SK-N-SH (cell line): Measurements from ENCODE around the gene UBE2E2.

ENCODE experiments used
- EZH2phosphoT487 ChIP-seq: fragments of 200-600 bp; sonication (generic); IDR thresholded peaks from 2 replicates; pipeline ENCODE4 v1.6.1; 2017; ENCODE audit warnings: low read depth, mixed run types, mild to moderate bottlenecking, antibody characterized with exemption, moderate library complexity, borderline replicate concordance
- FOXM1 ChIP-seq: IDR thresholded peaks from 2 replicates; pipeline ENCODE4 v1.4.0; 2012; ENCODE audit warnings: low read depth, mild to moderate bottlenecking
- GABPA ChIP-seq: IDR thresholded peaks from 2 replicates; pipeline ENCODE4 v1.4.0; 2012; ENCODE audit warnings: low read depth, mild to moderate bottlenecking
- MXI1 ChIP-seq: IDR thresholded peaks from 2 replicates; pipeline ENCODE4 v1.6.1; 2012; ENCODE audit warnings: mild to moderate bottlenecking, low read depth, low read length, improper control_type of control experiment
- POLR2AphosphoS5 ChIP-seq: IDR thresholded peaks from 2 replicates; pipeline ENCODE4 v1.6.1; 2012; ENCODE audit warnings: low read depth, low read length
- RAD21 ChIP-seq: IDR thresholded peaks from 2 replicates; pipeline ENCODE4 v1.6.1; 2012; ENCODE audit warnings: mild to moderate bottlenecking, low read length
- RCOR1 ChIP-seq: fragments of 150-350 bp; IDR thresholded peaks from 2 replicates; pipeline ENCODE4 v1.6.1; 2017; ENCODE audit warnings: antibody characterized with exemption, low read length
- RFX5 ChIP-seq: IDR thresholded peaks from 2 replicates; pipeline ENCODE4 v1.6.1; 2012; ENCODE audit warnings: mild to moderate bottlenecking, improper control_type of control experiment, low read length
- SMC3 ChIP-seq: IDR thresholded peaks from 2 replicates; pipeline ENCODE4 v1.6.1; 2012; ENCODE audit warnings: low read depth, low read length, improper control_type of control experiment
- YY1 ChIP-seq: IDR thresholded peaks from 2 replicates; pipeline ENCODE4 v1.4.0; 2012; ENCODE audit warnings: low read depth, mild to moderate bottlenecking
- TF ChIP-seq, protein P1 (sequence below): fragments of 200-600 bp; sonication (generic); IDR thresholded peaks from 2 replicates; pipeline ENCODE4 v1.6.1; 2017; ENCODE audit warnings: antibody characterized with exemption, mild to moderate bottlenecking, moderate library complexity
- TF ChIP-seq, protein P2 (sequence below): IDR thresholded peaks from 2 replicates; pipeline ENCODE4 v1.6.1; 2012; ENCODE audit warnings: mild to moderate bottlenecking, low read depth, low read length, moderate library complexity
- TF ChIP-seq, protein P3 (sequence below): fragments of 150-350 bp; IDR thresholded peaks from 2 replicates; pipeline ENCODE4 v1.6.1; 2016; ENCODE audit warnings: mild to moderate bottlenecking, low read depth, low read length

DNA sequence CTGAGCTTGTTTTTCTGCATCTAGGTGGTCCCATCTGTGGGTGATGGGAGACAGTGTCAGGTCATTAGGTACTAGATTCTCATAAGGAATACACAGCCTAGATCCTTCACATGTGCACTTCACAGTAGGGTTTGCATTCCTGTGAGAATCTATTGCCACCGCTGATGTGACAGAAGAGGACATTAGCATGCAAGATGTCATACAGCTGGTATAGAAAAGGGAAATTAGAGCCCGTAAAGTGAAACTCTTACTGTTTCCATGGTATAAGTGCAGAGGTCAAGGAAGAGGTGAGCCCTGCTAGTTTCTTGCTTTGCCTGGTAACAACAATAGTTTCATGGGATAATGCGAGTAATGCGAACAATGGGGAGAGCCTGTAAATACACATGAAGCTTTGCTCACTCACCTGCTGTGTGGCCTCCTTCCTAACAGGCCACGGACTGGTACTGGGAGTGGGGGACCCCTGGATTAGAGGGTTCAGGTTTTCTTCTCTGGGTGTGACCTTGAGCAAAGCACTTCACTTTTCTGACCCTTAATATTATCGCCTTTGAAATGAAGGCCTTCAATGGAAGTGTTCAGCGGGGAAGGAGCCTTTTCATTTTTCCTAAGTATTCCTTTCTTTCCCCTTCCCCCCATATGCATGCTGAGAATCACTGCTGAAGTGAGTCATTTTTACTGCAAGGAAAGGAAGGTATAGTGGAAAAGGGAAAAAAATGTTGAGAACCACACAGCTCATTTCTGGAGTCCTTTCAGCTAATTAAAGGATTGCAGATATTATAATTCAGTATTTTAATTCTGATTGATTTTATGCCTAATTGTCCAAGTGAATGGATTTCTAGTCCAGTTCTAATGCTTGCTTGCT is 286.4 kb downstream of the UBE2E2 start:
- TF ChIP-seq YY1: no peak
- TF ChIP-seq, protein P1, sequence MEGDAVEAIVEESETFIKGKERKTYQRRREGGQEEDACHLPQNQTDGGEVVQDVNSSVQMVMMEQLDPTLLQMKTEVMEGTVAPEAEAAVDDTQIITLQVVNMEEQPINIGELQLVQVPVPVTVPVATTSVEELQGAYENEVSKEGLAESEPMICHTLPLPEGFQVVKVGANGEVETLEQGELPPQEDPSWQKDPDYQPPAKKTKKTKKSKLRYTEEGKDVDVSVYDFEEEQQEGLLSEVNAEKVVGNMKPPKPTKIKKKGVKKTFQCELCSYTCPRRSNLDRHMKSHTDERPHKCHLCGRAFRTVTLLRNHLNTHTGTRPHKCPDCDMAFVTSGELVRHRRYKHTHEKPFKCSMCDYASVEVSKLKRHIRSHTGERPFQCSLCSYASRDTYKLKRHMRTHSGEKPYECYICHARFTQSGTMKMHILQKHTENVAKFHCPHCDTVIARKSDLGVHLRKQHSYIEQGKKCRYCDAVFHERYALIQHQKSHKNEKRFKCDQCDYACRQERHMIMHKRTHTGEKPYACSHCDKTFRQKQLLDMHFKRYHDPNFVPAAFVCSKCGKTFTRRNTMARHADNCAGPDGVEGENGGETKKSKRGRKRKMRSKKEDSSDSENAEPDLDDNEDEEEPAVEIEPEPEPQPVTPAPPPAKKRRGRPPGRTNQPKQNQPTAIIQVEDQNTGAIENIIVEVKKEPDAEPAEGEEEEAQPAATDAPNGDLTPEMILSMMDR: no peak
- TF ChIP-seq EZH2phosphoT487: no peak
- no peak for TF ChIP-seq GABPA
- no peak for TF ChIP-seq POLR2AphosphoS5
- TF ChIP-seq RFX5: no peak
- TF ChIP-seq, protein P2, sequence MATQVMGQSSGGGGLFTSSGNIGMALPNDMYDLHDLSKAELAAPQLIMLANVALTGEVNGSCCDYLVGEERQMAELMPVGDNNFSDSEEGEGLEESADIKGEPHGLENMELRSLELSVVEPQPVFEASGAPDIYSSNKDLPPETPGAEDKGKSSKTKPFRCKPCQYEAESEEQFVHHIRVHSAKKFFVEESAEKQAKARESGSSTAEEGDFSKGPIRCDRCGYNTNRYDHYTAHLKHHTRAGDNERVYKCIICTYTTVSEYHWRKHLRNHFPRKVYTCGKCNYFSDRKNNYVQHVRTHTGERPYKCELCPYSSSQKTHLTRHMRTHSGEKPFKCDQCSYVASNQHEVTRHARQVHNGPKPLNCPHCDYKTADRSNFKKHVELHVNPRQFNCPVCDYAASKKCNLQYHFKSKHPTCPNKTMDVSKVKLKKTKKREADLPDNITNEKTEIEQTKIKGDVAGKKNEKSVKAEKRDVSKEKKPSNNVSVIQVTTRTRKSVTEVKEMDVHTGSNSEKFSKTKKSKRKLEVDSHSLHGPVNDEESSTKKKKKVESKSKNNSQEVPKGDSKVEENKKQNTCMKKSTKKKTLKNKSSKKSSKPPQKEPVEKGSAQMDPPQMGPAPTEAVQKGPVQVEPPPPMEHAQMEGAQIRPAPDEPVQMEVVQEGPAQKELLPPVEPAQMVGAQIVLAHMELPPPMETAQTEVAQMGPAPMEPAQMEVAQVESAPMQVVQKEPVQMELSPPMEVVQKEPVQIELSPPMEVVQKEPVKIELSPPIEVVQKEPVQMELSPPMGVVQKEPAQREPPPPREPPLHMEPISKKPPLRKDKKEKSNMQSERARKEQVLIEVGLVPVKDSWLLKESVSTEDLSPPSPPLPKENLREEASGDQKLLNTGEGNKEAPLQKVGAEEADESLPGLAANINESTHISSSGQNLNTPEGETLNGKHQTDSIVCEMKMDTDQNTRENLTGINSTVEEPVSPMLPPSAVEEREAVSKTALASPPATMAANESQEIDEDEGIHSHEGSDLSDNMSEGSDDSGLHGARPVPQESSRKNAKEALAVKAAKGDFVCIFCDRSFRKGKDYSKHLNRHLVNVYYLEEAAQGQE: no peak
- TF ChIP-seq FOXM1: no peak
- no peak for TF ChIP-seq MXI1
- TF ChIP-seq, protein P3, sequence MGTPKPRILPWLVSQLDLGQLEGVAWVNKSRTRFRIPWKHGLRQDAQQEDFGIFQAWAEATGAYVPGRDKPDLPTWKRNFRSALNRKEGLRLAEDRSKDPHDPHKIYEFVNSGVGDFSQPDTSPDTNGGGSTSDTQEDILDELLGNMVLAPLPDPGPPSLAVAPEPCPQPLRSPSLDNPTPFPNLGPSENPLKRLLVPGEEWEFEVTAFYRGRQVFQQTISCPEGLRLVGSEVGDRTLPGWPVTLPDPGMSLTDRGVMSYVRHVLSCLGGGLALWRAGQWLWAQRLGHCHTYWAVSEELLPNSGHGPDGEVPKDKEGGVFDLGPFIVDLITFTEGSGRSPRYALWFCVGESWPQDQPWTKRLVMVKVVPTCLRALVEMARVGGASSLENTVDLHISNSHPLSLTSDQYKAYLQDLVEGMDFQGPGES: no peak
- TF ChIP-seq RCOR1: no peak
- no peak for TF ChIP-seq RAD21
- no peak for TF ChIP-seq SMC3
